Thoracic aorta (tissue), 2 donors: ENCODE results near the gene CLEC7A. TPM values are rescaled to one million over a fixed set of nuclear protein-coding genes. Genes with fewer than 3 reads are reported as not detected.

Source experiments
- ATAC-seq: fragments of 150-250 bp; one replicate; pipeline ENCODE4 v1.8.0; 2017; ENCODE audit warnings: low read depth; ENCODE audit not compliant: insufficient number of reproducible peaks, low FRiP score
- DNase-seq: peaks from one replicate; pipeline ENCODE4 v3.0.0-alpha.2; 2020; ENCODE audit warnings: low spot score
- H3K27ac ChIP-seq, 2 donors: fragments of 200-600 bp; sonication (generic); 1 replicate in 1 of 2; 2 replicates in 1 of 2; pipeline ENCODE4 v1.5.1; 2016; ENCODE audit warnings: mild to moderate bottlenecking in 2 of 2, moderate library complexity in 2 of 2
- H3K27me3 ChIP-seq: fragments of 200-600 bp; sonication (generic); replicated peaks from 2 replicates; pipeline ENCODE4 v1.6.0; 2016; ENCODE audit warnings: mild to moderate bottlenecking; ENCODE audit not compliant: insufficient read depth
- H3K36me3 ChIP-seq: fragments of 200-600 bp; sonication (generic); one replicate; pipeline ENCODE4 v1.5.1; 2016
- H3K4me1 ChIP-seq, 2 donors: fragments of 200-600 bp; sonication (generic); 1 replicate in 1 of 2; 2 replicates in 1 of 2; pipeline versions ENCODE4 v1.5.1 to v1.6.0; 2016; ENCODE audit warnings: low read depth in 2 of 2, mild to moderate bottlenecking in 1 of 2; ENCODE audit not compliant: control insufficient read depth in 1 of 2
- H3K4me3 ChIP-seq: fragments of 200-600 bp; sonication (generic); 2 replicates; pipeline ENCODE4 v1.5.1; 2016; ENCODE audit warnings: mild to moderate bottlenecking
- H3K9me3 ChIP-seq: fragments of 200-600 bp; sonication (generic); 2 replicates; pipeline ENCODE4 v1.5.1; 2016
- total RNA-seq, 2 donors: library from RNA; depleted of rRNA; stranded (reverse); fragments of >200 nt; gene quantifications; one replicate each; pipeline versions ENCODE4 v1.1.0 to v1.2.3, GENCODE V29; 2016
- TF ChIP-seq, protein P1 (sequence below): fragments of 200-600 bp; sonication (generic); IDR thresholded peaks from one replicate; pipeline ENCODE4 v1.5.1; 2019; ENCODE audit warnings: antibody characterized with exemption

CLEC7A gene
- total RNA-seq, 2 donors from 2014 or later = 22.6 to 24.3 TPM

DNA sequence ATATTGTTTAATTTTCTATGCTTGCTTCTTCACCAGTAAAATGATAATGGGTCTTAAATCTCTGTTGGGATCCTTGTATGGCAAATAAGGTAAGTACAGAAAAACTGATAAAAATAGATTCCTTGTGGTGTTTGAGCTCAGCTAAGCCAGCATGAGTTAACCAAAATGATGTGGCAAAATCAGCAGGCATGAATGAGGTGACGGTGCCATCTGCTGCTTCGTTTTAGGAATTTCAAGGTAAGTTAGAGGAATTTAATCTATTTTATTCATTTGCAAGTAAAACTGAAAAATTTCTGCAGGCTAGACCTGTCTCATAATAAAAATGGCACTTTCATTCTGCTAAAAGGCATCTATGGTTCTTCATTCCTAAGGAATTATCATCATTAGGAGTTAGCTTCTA lies 10.0 kb upstream of the CLEC7A start:
- no peak for ATAC-seq

DNA sequence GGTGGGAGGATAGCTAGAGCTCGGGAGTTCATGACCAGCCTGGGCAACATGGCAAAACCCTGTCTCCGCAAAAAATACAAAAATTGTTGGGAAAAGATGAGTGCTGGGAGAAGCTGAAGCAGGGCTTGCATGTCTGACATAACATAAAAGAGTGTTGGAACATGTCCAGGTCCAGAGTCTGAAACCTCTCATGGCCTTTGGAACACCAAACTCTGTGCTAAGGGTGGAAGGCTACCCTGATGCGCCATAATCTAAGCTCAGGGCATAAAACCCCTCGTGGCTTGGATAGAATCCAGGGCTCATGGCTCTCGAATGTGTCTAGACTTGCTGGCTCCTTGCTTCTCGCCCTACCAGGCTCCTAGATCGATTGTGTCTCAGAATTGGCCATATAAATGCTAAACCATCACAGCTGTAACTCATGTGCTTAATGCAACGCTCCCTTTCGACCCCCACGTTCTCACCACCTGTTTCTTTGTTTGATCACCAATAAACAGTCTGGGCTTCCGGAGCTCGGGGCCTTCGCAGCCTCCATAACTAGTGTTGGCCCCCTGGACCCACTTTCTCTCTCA lies 6.7 kb upstream of the CLEC7A start:
- Histone ChIP-seq H3K4me1 (no peaks in the 10 kb centered on the region), H3K27ac (no peak overlapping the region), H3K27me3 (no peaks in the 10 kb centered on the region), H3K36me3 (no peaks in the 10 kb centered on the region), H3K4me3 (no peak overlapping the region), H3K9me3 (no peaks in the 10 kb centered on the region)
- TF ChIP-seq, protein P1, sequence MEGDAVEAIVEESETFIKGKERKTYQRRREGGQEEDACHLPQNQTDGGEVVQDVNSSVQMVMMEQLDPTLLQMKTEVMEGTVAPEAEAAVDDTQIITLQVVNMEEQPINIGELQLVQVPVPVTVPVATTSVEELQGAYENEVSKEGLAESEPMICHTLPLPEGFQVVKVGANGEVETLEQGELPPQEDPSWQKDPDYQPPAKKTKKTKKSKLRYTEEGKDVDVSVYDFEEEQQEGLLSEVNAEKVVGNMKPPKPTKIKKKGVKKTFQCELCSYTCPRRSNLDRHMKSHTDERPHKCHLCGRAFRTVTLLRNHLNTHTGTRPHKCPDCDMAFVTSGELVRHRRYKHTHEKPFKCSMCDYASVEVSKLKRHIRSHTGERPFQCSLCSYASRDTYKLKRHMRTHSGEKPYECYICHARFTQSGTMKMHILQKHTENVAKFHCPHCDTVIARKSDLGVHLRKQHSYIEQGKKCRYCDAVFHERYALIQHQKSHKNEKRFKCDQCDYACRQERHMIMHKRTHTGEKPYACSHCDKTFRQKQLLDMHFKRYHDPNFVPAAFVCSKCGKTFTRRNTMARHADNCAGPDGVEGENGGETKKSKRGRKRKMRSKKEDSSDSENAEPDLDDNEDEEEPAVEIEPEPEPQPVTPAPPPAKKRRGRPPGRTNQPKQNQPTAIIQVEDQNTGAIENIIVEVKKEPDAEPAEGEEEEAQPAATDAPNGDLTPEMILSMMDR = no peak
- DNase-seq (no peak), ATAC-seq (no peak)

More for the DNA sequence above, 10.0 kb upstream of the CLEC7A start:
- H3K4me3 ChIP-seq = no peak overlapping the region
- no peak overlapping the region for H3K27ac ChIP-seq
- no peaks in the 10 kb centered on the region for H3K27me3 ChIP-seq
- TF ChIP-seq, protein P1 = no peak
- H3K36me3 ChIP-seq = no peaks in the 10 kb centered on the region
- DNase-seq = no peak
- H3K4me1 ChIP-seq = no peaks in the 10 kb centered on the region
- no peaks in the 10 kb centered on the region for H3K9me3 ChIP-seq

DNA sequence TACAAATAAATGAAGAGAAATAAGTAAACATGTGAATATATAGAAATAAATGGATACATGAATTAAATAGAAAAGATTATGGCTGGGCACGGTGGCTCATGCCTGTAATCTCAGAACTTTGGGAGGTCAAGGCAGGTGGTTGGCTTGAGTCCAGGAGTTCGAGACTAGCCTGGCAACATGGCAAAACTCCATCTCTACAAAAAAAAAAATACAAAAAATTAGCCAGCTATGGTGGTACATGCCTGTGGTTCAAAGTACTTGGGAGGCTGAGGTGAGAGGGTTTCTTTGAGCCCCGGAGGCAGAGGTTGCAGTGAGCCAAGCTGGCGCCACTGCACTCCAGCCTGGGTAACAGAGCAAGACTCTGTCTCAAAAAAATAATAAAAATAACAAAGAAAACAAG lies 5.1 kb upstream of the CLEC7A start:
- Histone ChIP-seq H3K27ac (no peak overlapping the region), H3K9me3 (no peaks in the 10 kb centered on the region), H3K4me3 (no peak overlapping the region), H3K27me3 (no peaks in the 10 kb centered on the region), H3K4me1 (no peaks in the 10 kb centered on the region), H3K36me3 (no peaks in the 10 kb centered on the region)
- TF ChIP-seq, protein P1 = no peak
- DNase-seq (no peak), ATAC-seq (no peak)

DNA sequence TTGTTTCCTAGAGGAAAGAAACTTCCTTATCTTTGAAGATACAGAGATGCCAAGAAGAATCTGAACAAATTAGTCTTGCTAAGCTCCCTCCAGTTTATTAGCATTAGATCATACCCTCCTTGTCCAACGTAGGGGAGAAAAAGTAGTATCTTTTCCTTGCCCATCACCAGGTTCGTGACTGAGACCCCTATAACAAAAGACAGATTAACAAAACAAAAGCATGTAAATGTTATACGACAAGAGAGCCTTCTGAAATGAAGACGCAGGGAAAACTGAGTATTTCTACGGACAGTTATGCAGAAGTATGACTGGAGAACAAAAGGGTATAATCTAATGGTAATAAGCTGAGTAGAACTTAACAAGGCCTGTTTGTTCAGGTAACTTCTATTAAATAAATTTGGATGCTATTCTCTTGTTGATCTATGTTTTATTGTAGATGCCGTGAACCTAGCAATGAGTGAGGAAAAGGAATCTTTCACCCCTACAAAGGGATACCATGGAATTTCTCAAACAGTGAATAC lies 2.9 kb upstream of the CLEC7A start:
- Histone ChIP-seq H3K36me3 (no peaks in the 10 kb centered on the region), H3K27me3 (no peaks in the 10 kb centered on the region), H3K27ac (no peak overlapping the region), H3K9me3 (no peaks in the 10 kb centered on the region), H3K4me1 (no peaks in the 10 kb centered on the region), H3K4me3 (no peak overlapping the region)
- ATAC-seq = no peak
- TF ChIP-seq, protein P1 = no peak
- no peak for DNase-seq

DNA sequence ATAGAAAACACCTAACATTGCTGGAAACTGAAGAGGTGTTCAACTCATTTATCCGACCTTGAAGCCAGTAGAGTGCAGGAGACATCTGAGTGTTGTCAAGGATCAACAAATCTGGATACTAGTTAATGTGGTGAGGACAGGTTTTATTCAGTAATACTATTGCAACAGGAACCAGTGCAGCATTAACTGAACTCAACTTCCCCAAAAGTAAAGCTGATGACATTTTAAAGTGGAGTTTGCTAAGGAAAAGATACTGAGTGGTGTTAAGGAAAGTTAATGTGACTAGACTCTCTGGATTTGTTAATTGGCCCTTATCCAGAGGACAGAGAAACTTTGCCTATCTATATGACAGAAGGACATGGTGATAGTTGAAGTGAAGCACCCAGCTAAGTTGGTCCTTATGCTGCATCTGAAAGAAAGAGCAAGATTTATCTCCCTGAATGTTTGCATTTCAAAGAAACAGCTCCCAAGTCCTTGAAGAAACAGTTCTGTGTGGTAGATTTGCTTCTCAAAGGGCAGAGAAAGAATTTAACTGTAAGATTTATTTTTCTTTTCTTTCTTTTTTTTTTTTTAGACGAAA lies 1.2 kb upstream of the CLEC7A start:
- Histone ChIP-seq H3K9me3 (no peaks in the 10 kb centered on the region), H3K36me3 (no peaks in the 10 kb centered on the region), H3K4me1 (no peaks in the 10 kb centered on the region), H3K27me3 (no peaks in the 10 kb centered on the region), H3K27ac (no peak overlapping the region), H3K4me3 (no peak overlapping the region)
- ATAC-seq (no peak), DNase-seq (no peak)
- TF ChIP-seq, protein P1 = no peak
